Hepatocyte (in vitro differentiated cells): ENCODE measurements around the gene TCF12.

Source experiments
- CTCF ChIP-seq: fragments of 200-600 bp; sonication (generic); IDR thresholded peaks from 2 replicates; pipeline ENCODE4 v1.5.1; 2016; ENCODE audit warnings: antibody characterized with exemption, mild to moderate bottlenecking; ENCODE audit not compliant: poor library complexity
- EZH2 ChIP-seq: fragments of 200-600 bp; sonication (generic); IDR thresholded peaks from 2 replicates; pipeline ENCODE4 v1.6.1; 2016; ENCODE audit warnings: antibody characterized with exemption, mild to moderate bottlenecking, borderline replicate concordance

DNA sequence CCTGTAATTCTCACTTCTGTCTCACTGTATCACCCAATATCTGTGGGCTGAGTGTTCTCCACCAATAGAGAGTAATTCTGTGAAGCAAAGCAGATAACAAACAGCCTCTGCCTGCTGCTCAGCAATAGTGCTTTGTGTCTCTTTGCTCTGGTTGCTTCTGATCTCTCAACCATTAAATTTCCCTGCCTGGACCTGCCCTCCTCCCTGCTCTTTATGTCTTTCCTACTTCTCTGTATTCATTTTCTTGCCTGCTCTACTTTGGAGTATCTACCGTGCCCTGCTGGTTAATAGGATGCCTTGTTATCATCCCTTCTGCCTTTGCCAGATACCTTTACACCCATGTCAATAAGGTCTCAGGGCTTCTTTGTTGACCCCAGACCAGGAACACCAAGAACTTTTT lies 355.0 kb downstream of the TCF12 start:
- TF ChIP-seq CTCF, result no peak
- TF ChIP-seq EZH2, result no peak
